ENCODE results near the gene PURA.
A peak's percentile ranks its signal among the peaks of the same experiment; 100 is the strongest.

Gene PURA

GRCh38 chr5:140157032-140157781 lies 43.3 kb downstream of the PURA start:
- TF ChIP-seq CTCF (conservative IDR thresholded peaks at IDR 0.05; ENCODE audit: low read depth, low read length): peak; percentile 92
- peak; percentile 85 for DNase-seq (ENCODE audit: low read depth)
- H3K4me3 ChIP-seq (ENCODE audit: low read depth, low read length): peak overlapping the region; percentile 45

GRCh38 chr5:140159014-140159927 lies 45.4 kb downstream of the PURA start:
- no peak for DNase-seq (ENCODE audit: low read depth)
- no peak overlapping the region for H3K4me3 ChIP-seq (ENCODE audit: low read depth, low read length)
- TF ChIP-seq CTCF (conservative IDR thresholded peaks at IDR 0.05; ENCODE audit: low read depth, low read length): no peak

GRCh38 chr5:140162275-140162674 lies 48.4 kb downstream of the PURA start:
- DNase-seq (ENCODE audit: low read depth): no peak
- no peak for TF ChIP-seq CTCF (conservative IDR thresholded peaks at IDR 0.05; ENCODE audit: low read depth, low read length)
- H3K4me3 ChIP-seq (ENCODE audit: low read depth, low read length): no peak overlapping the region

GRCh38 chr5:140162781-140163180 lies 48.9 kb downstream of the PURA start:
- no peak for TF ChIP-seq CTCF (conservative IDR thresholded peaks at IDR 0.05; ENCODE audit: low read depth, low read length)
- H3K4me3 ChIP-seq (ENCODE audit: low read depth, low read length): no peak overlapping the region
- DNase-seq (ENCODE audit: low read depth): no peak

- DNase-seq (ENCODE audit: low read depth): no peak
- no peak overlapping the region for H3K4me3 ChIP-seq (ENCODE audit: low read depth, low read length)
- no peak for TF ChIP-seq CTCF (conservative IDR thresholded peaks at IDR 0.05; ENCODE audit: low read depth, low read length)
Observed at GRCh38 chr5:140165101-140165922, 51.4 kb downstream of the PURA start.

- no peak overlapping the region for H3K4me3 ChIP-seq (ENCODE audit: low read depth, low read length)
- no peak for TF ChIP-seq CTCF (conservative IDR thresholded peaks at IDR 0.05; ENCODE audit: low read depth, low read length)
- no peak for DNase-seq (ENCODE audit: low read depth)
Observed at GRCh38 chr5:140165923-140166270, 52.0 kb downstream of the PURA start.
